C4-2B (cell line): ENCODE results near the gene LYSMD4.

ENCODE experiments used
- CTCF ChIP-seq: fragments of 450-650 bp; conservative IDR thresholded peaks from 2 replicates; pipeline ENCODE4 v1.5.1; 2017; ENCODE audit warnings: mild to moderate bottlenecking
- ZFX ChIP-seq: fragments of 450-650 bp; IDR thresholded peaks from 2 replicates; pipeline ENCODE4 v1.6.1; 2017

DNA sequence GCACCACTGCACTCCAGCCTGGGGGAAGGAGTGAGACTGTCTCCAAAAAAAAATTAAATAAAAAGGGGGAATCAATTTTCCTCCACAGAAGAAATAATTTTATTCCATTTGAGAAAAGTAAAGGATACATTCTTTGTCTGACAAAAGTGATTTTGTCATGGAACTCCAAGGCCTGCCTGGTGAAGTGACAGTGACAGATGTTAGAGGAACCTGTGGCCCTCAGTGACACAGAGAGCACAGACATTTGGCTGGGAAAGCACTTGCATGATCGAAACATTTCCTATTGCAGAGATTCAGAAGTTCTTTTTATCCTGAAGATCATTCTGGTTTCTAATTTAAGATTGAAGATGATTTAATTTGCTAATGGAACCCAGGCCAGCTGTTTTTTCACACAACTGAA is 5.9 kb downstream of the LYSMD4 start:
- TF ChIP-seq CTCF = no peak
- no peak for TF ChIP-seq ZFX
